NT2/D1 (cell line): ENCODE measurements around the gene KCNK5.

ENCODE experiments used
- DNase-seq: peaks from one replicate; pipeline ENCODE4 v3.0.0-alpha.2; 2011; ENCODE audit warnings: low read depth, low spot score
- H3K27me3 ChIP-seq: 2 replicates; pipeline ENCODE4 v1.6.0; 2011; ENCODE audit warnings: mild to moderate bottlenecking; ENCODE audit not compliant: insufficient read length, insufficient read depth
- H3K36me3 ChIP-seq: 2 replicates; pipeline ENCODE4 v1.6.1; 2011; ENCODE audit warnings: mild to moderate bottlenecking, low read length, mixed read lengths; ENCODE audit not compliant: insufficient read depth, insufficient read length
- H3K4me1 ChIP-seq: 2 replicates; pipeline ENCODE4 v1.5.1; 2011; ENCODE audit not compliant: insufficient read depth, insufficient read length
- H3K4me3 ChIP-seq: 2 replicates; pipeline ENCODE4 v1.5.1; 2011; ENCODE audit warnings: low read depth; ENCODE audit not compliant: insufficient read length
- H3K9ac ChIP-seq: 2 replicates; pipeline ENCODE4 v1.6.0; 2011; ENCODE audit warnings: low read depth; ENCODE audit not compliant: insufficient read length
- H3K9me3 ChIP-seq: 2 replicates; pipeline ENCODE4 v1.5.1; 2011; ENCODE audit warnings: mild to moderate bottlenecking, low read length; ENCODE audit not compliant: insufficient read depth
- SUZ12 ChIP-seq: IDR thresholded peaks from 2 replicates; pipeline ENCODE4 v1.6.1; 2011; ENCODE audit not compliant: insufficient read length, insufficient read depth; ENCODE audit errors: extremely low read depth
- YY1 ChIP-seq: IDR thresholded peaks from 2 replicates; pipeline ENCODE4 v1.6.1; 2011; ENCODE audit not compliant: insufficient read length, insufficient read depth
- ZNF274 ChIP-seq: IDR thresholded peaks from 2 replicates; pipeline ENCODE4 v1.6.1; 2011; ENCODE audit warnings: mild to moderate bottlenecking, low read depth, low read length

The KCNK5 gene

DNA sequence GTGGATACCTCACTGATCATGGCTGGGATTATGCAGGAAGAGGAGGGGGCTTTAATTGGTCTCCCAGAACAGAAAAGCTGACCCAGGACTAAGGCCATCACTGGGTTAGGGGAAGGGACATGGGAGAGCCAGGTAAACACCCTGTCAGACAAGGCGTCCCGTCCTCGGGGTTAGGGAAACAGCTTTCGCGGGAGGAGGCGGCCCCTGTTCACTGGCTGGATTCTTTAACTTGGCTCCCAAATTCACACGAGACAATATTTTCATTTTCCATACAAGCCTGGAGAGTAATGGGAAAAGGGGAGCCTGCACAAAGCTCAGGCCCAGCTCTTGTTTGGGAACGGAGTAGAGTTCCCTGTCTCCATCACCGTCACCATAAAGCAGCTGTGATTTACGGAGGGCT is 29.3 kb downstream of the KCNK5 start:
- H3K4me3 ChIP-seq: no peak overlapping the region
- H3K27me3 ChIP-seq: no peaks in the 10 kb centered on the region
- H3K4me1 ChIP-seq: peaks cover 18% of the 10 kb centered on the region
- no peaks in the 10 kb centered on the region; the same call in 1 of the 2 replicates for H3K9me3 ChIP-seq
- TF ChIP-seq ZNF274: no peak
- peaks cover 4% of the 10 kb centered on the region for H3K36me3 ChIP-seq
- DNase-seq: no peak
- no peak overlapping the region for H3K9ac ChIP-seq

DNA sequence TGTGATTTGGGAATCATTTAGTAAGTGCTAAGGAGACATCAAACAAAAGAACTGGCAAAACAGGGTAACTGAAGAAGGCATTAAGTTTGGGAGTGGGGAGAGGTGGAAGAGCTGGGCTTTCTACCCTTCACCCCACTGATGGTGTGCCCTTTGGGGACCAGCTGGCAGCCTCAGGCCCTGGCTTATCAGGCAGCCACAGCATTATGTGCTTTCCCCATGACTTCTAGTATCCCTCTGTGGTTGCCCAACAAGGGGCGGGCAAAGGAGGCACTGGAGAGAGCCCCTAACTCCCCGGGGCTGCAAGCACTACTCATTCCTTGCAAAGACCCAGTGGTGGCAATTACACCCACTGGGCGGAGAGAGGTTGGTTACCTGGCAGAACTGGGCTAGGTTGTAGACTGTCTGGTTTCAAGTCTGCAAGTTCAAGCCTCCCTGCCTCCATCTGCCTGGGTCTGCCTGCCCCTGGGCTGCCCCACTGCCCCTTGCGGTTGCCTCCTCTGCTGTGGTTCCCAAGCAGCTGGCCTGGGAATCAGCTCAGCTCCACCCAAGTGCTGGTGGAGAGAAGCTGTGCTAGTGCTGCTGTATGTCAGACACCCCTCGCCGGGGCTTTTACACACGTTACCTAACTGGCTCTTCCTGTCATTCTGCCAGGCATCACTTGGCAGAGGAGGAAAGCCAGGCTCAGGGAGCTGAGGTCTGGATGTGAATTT is 29.9 kb downstream of the KCNK5 start:
- Histone ChIP-seq H3K9me3 (no peaks in the 10 kb centered on the region; the same call in 1 of the 2 replicates), H3K4me1 (peaks cover 13% of the 10 kb centered on the region), H3K4me3 (no peak overlapping the region), H3K36me3 (peaks cover 10% of the 10 kb centered on the region), H3K9ac (no peak overlapping the region), H3K27me3 (no peaks in the 10 kb centered on the region)
- DNase-seq: no peak
- TF ChIP-seq YY1: no peak
- TF ChIP-seq ZNF274: no peak
- TF ChIP-seq SUZ12: no peak

DNA sequence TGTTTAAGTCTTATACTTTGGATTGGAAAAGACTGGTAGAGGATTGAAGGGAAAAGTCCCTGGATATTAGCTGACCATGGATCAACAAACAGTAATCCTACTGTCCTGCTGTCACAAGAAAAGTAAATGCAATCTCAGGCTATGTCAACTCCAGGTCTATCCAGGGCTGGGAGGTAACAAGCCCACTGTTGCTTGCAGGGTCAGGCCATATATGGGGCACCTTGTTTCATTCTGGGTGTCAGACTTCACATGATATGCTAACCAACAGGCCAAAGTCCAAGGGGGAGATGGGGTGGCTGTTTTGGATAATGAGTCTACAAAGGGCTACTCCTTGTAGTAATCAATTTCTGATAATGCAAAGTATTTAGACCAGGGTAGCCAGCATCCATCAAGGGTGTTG is 30.7 kb downstream of the KCNK5 start:
- peaks cover 6% of the 10 kb centered on the region for H3K4me1 ChIP-seq
- no peak for TF ChIP-seq SUZ12

DNA sequence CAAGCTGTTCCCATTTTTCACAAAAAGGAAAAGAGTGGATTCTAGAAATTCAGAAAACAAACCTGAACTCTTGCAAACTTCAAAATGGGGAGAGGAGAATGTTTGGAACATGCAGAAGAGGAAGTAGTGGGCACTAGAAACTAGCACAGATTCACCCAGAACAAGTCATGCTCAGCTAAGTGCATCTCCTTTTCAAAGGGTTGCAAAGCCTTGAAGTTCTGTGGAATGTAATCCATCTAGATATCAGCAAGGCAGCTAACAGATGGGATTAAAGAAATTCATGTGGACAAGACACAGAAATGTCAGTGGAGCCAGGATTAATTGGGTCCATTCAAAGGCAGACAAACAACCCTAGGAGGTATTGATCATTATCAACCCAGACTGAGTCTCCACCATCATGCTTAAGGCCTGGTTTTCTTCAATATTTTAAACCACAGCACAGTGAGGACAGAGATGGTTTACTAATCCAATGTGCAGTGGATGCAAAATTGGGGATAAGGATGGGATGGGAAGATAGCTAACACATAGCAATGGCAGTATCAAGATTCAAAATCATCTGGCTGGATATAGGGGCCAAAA is 31.3 kb downstream of the KCNK5 start:
- H3K27me3 ChIP-seq: no peaks in the 10 kb centered on the region
- DNase-seq: no peak
- TF ChIP-seq YY1 (no peak), SUZ12 (no peak), ZNF274 (no peak)
- no peak overlapping the region for H3K9ac ChIP-seq
- peaks cover 5% of the 10 kb centered on the region for H3K4me1 ChIP-seq
- peaks cover 17% of the 10 kb centered on the region for H3K36me3 ChIP-seq
- no peak overlapping the region for H3K4me3 ChIP-seq
- H3K9me3 ChIP-seq: no peaks in the 10 kb centered on the region; the same call in 1 of the 2 replicates

More for the DNA sequence above, 30.7 kb downstream of the KCNK5 start:
- Histone ChIP-seq H3K4me3 (no peak overlapping the region), H3K27me3 (no peaks in the 10 kb centered on the region), H3K36me3 (peaks cover 17% of the 10 kb centered on the region), H3K9ac (no peak overlapping the region), H3K9me3 (no peaks in the 10 kb centered on the region; the same call in 1 of the 2 replicates)
- DNase-seq: no peak

DNA sequence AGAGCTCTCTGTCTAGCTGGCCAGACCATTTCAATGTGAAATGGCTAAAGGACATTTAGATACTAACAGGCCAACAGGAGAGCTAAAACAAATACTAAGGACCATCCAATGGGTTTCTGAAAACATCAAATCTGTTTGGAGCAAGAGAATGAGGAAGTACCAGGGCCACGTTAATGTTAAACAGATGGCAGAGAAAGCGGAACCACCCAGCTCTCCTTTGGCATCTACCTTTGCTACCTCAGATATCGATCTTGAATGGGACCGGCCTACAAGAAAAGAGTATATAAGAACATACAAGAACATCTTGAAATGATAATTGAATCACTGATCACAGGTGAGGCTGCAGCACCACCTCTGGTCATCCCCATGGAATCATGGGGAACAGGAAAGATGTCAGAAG is 31.8 kb downstream of the KCNK5 start:
- H3K4me3 ChIP-seq: no peak overlapping the region
- H3K36me3 ChIP-seq: peaks cover 17% of the 10 kb centered on the region
- TF ChIP-seq ZNF274 (no peak), YY1 (no peak), SUZ12 (no peak)
- no peaks in the 10 kb centered on the region for H3K27me3 ChIP-seq
- no peak overlapping the region for H3K9ac ChIP-seq
- no peaks in the 10 kb centered on the region; the same call in 1 of the 2 replicates for H3K9me3 ChIP-seq
- DNase-seq: no peak
- H3K4me1 ChIP-seq: peaks cover 4% of the 10 kb centered on the region

DNA sequence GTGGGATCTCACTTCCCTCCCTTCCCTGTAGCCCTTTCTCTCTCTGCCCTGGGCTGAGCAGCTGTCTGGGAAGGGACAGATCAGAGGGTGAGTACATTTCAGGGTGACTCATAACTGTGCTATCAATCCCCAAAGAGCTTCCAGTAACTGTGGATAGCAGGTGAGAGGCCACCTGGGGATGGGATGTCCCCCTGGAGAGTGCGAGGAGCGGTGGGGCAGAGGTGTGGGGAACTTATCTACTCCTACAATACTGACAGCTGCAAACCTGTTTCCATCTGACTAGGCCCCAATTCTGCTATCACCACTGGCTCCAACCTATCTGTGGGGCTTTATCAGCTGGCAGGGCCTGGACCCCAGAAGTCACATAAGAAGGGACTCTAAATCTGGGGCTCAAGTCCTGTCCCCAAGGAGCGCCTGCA is 32.6 kb downstream of the KCNK5 start:
- H3K4me3 ChIP-seq: no peak overlapping the region
- peaks cover 4% of the 10 kb centered on the region for H3K4me1 ChIP-seq
- no peak for TF ChIP-seq SUZ12
- no peak for TF ChIP-seq YY1
- TF ChIP-seq ZNF274: no peak
- peaks cover 18% of the 10 kb centered on the region for H3K36me3 ChIP-seq
- H3K27me3 ChIP-seq: no peaks in the 10 kb centered on the region
- H3K9me3 ChIP-seq: no peaks in the 10 kb centered on the region; the same call in 1 of the 2 replicates
- no peak overlapping the region for H3K9ac ChIP-seq
- no peak for DNase-seq

DNA sequence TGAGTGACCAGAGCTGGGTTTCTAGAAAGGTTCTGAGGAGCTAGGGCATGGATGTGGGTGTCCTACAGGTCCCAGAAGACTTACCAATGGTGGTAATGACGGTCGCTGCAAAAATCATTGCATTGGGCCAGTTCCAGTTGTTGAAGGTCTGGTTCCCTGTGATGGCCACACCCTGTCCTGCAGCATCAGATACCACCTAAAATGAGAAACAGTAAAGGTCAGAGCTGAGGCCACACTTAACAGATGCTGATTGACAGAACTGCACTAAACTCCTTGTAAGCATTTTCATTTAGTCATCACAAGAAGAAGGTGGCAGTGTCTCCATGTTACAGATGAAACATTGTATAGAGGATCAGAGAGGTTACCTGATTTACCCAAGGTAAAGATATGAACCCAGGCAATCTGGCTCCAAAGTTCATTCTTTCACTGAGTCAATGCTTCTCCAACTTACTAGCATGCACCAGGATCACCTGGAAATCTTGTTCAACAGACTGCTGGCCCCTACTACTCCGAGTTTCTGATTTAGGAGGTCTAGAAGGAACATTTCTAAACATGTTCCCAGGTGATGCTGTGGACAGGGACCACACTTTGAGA is 33.4 kb downstream of the KCNK5 start:
- Histone ChIP-seq H3K36me3 (peaks cover 26% of the 10 kb centered on the region), H3K4me3 (no peak overlapping the region), H3K27me3 (no peaks in the 10 kb centered on the region), H3K9me3 (no peaks in the 10 kb centered on the region; the same call in 1 of the 2 replicates), H3K4me1 (peaks cover 4% of the 10 kb centered on the region), H3K9ac (no peak overlapping the region)
- no peak for DNase-seq
- TF ChIP-seq SUZ12 (no peak), YY1 (no peak)
